HG03378 (cell line): ENCODE measurements around the gene SKOR1.

Experiments used
- ATAC-seq: cut with Tn5 transposase; IDR thresholded peaks from one replicate; pipeline ENCODE4 v1.9.1; 2021; ENCODE audit warnings: mild to moderate bottlenecking, moderate library complexity; ENCODE audit not compliant: unreplicated experiment

SKOR1 gene

GRCh38 chr15:67824976-67825880, at the start of gene SKOR1:
SKOR1 (plus strand) TSS chr15:67825509; CDS start chr15:67825603, 94 bp downstream.
- ATAC-seq: no peak

- no peak for ATAC-seq
These were observed 49.3 kb upstream of the SKOR1 start for GRCh38 chr15:67775998-67776397.

GRCh38 chr15:67776600-67776999, 48.7 kb upstream of the SKOR1 start:
- no peak for ATAC-seq

GRCh38 chr15:67777071-67777470, 48.2 kb upstream of the SKOR1 start:
- ATAC-seq: no peak

- ATAC-seq: no peak
These were observed 47.5 kb upstream of the SKOR1 start for GRCh38 chr15:67777773-67778172.

GRCh38 chr15:67778968-67779548, 46.3 kb upstream of the SKOR1 start:
- ATAC-seq: no peak

GRCh38 chr15:67779549-67780111, 45.7 kb upstream of the SKOR1 start:
- ATAC-seq: no peak

- no peak for ATAC-seq
These were observed 44.2 kb upstream of the SKOR1 start for GRCh38 chr15:67781061-67781460.

- no peak for ATAC-seq
These were observed 43.2 kb upstream of the SKOR1 start for GRCh38 chr15:67781907-67782690.

GRCh38 chr15:67782691-67782991, 42.7 kb upstream of the SKOR1 start:
- no peak for ATAC-seq

- ATAC-seq: peak; percentile 57
These were observed 42.0 kb upstream of the SKOR1 start for GRCh38 chr15:67783303-67783702.

GRCh38 chr15:67784090-67784781, 41.1 kb upstream of the SKOR1 start:
- peak; percentile 84 for ATAC-seq

GRCh38 chr15:67784856-67785430, 40.4 kb upstream of the SKOR1 start:
- no peak for ATAC-seq

GRCh38 chr15:67785431-67785830, 39.9 kb upstream of the SKOR1 start:
- ATAC-seq: no peak

GRCh38 chr15:67786646-67787045, 38.7 kb upstream of the SKOR1 start:
- no peak for ATAC-seq

GRCh38 chr15:67788986-67789385, 36.3 kb upstream of the SKOR1 start:
- no peak for ATAC-seq

- no peak for ATAC-seq
These were observed 34.5 kb upstream of the SKOR1 start for GRCh38 chr15:67790610-67791319.

GRCh38 chr15:67792250-67792942, 32.9 kb upstream of the SKOR1 start:
- ATAC-seq: no peak
